NCI-H2196 treated with DMSO at 0.1 percent for 48 hours (cell line): ENCODE data around the gene ADGRV1.
"Not testable (repeated sequence)": the region's sequence is repeated elsewhere in the genome, so short reads cannot be mapped to it uniquely, and the experiment has no call there.

Experiments used
- DNase-seq: peaks from one replicate; lab custom pipeline; 2025; ENCODE audit not compliant: unreplicated experiment; lab: John Stamatoyannopoulos, UW

The ADGRV1 gene

GRCh38 chr5:90934091-90934719, 375.6 kb downstream of the ADGRV1 start:
- DNase-seq, result no peak

- DNase-seq, result no peak
Observed at GRCh38 chr5:90934738-90935137, 376.1 kb downstream of the ADGRV1 start.

GRCh38 chr5:90939211-90939610, 380.6 kb downstream of the ADGRV1 start:
- DNase-seq, result no peak

GRCh38 chr5:90940227-90940995, 381.8 kb downstream of the ADGRV1 start:
- DNase-seq, result no peak

- DNase-seq, result no peak
Observed at GRCh38 chr5:90941002-90941720, 382.6 kb downstream of the ADGRV1 start.

- DNase-seq, result no peak
Observed at GRCh38 chr5:90944116-90944515, 385.5 kb downstream of the ADGRV1 start.

GRCh38 chr5:90947667-90948066, 389.1 kb downstream of the ADGRV1 start:
- no peak for DNase-seq

GRCh38 chr5:90948969-90949368, 390.4 kb downstream of the ADGRV1 start:
- no peak for DNase-seq

- DNase-seq, result no peak
Observed at GRCh38 chr5:90949469-90950358, 391.1 kb downstream of the ADGRV1 start.

- DNase-seq, result no peak
Observed at GRCh38 chr5:90955001-90955635, 396.5 kb downstream of the ADGRV1 start.

GRCh38 chr5:90956511-90957097, 398.0 kb downstream of the ADGRV1 start:
- DNase-seq, result no peak

GRCh38 chr5:90957906-90958305, 399.3 kb downstream of the ADGRV1 start:
- no peak for DNase-seq

GRCh38 chr5:90959262-90959661, 400.7 kb downstream of the ADGRV1 start:
- DNase-seq, result no peak

- DNase-seq, result no peak
Observed at GRCh38 chr5:90962481-90962880, 403.9 kb downstream of the ADGRV1 start.

- DNase-seq, result no peak
Observed at GRCh38 chr5:90965110-90965685, 406.6 kb downstream of the ADGRV1 start.

- DNase-seq, result no peak
Observed at GRCh38 chr5:90967443-90967842, 408.8 kb downstream of the ADGRV1 start.

- no peak for DNase-seq
Observed at GRCh38 chr5:90967851-90968250, 409.3 kb downstream of the ADGRV1 start.

- no peak for DNase-seq
Observed at GRCh38 chr5:90968319-90968718, 409.7 kb downstream of the ADGRV1 start.

- DNase-seq, result not testable (repeated sequence)
Observed at GRCh38 chr5:90969945-90970344, 411.3 kb downstream of the ADGRV1 start.

- DNase-seq, result no peak
Observed at GRCh38 chr5:90981177-90981576, 422.6 kb downstream of the ADGRV1 start.
